GM12892 (cell line): ENCODE results near the gene CTSL.

Experiments
- POLR2A ChIP-seq: IDR thresholded peaks from 2 replicates; pipeline ENCODE4 v1.6.1; 2011; ENCODE audit warnings: low read depth, low read length, control low read depth
- POLR2AphosphoS5 ChIP-seq: IDR thresholded peaks from 2 replicates; pipeline ENCODE4 v1.6.1; 2011; ENCODE audit warnings: low read depth, low read length, control low read depth
- TAF1 ChIP-seq: IDR thresholded peaks from 2 replicates; pipeline ENCODE4 v1.6.1; 2011; ENCODE audit warnings: low read depth, mild to moderate bottlenecking, control low read depth, low read length, borderline replicate concordance

- TF ChIP-seq POLR2A (no peak), POLR2AphosphoS5 (no peak), TAF1 (no peak)
Measured at GRCh38 chr9:87698069-87698809, 27.7 kb upstream of the CTSL start.
